Measurements from ENCODE around the gene SYN1.
A peak's percentile ranks its signal among the peaks of the same experiment; 100 is the strongest.
"Not testable (repeated sequence)": the region's sequence is repeated elsewhere in the genome, so short reads cannot be mapped to it uniquely, and the experiment has no call there.

The SYN1 gene

GRCh38 chrX:47633689-47634590, 14.3 kb upstream of the SYN1 start:
- DNase-seq (ENCODE audit: low spot score), result no peak

GRCh38 chrX:47632666-47633065, 13.0 kb upstream of the SYN1 start:
- no peak for DNase-seq (ENCODE audit: low spot score)

GRCh38 chrX:47631676-47632075, 12.0 kb upstream of the SYN1 start:
- no peak for DNase-seq (ENCODE audit: low spot score)

GRCh38 chrX:47629419-47630200, 10.0 kb upstream of the SYN1 start, which contains the start of gene CFP:
TSS of gene CFP (minus strand) at chrX:47629930. CDS start at chrX:47629844, 86 bp downstream.
- DNase-seq (ENCODE audit: low spot score), result no peak

- no peak for DNase-seq (ENCODE audit: low spot score)
These were observed 9.3 kb upstream of the SYN1 start for GRCh38 chrX:47628982-47629381.

GRCh38 chrX:47625365-47625764, 5.7 kb upstream of the SYN1 start:
- DNase-seq (ENCODE audit: low spot score), result no peak

- DNase-seq (ENCODE audit: low spot score), result no peak
These were observed 3.9 kb upstream of the SYN1 start for GRCh38 chrX:47623540-47624027.

- no peak for DNase-seq (ENCODE audit: low spot score)
These were observed 2.2 kb upstream of the SYN1 start for GRCh38 chrX:47621851-47622250.

- no peak for DNase-seq (ENCODE audit: low spot score)
These were observed 637 bp upstream of the SYN1 start for GRCh38 chrX:47620303-47620685.

- no peak for DNase-seq (ENCODE audit: low spot score)
These were observed 653 bp downstream of the SYN1 start for GRCh38 chrX:47618923-47619485.

GRCh38 chrX:47614618-47615017, 5.0 kb downstream of the SYN1 start:
- DNase-seq (ENCODE audit: low spot score), result no peak

GRCh38 chrX:47613082-47613481, 6.6 kb downstream of the SYN1 start:
- DNase-seq (ENCODE audit: low spot score), result peak; percentile 2

- no peak for DNase-seq (ENCODE audit: low spot score)
These were observed 7.2 kb downstream of the SYN1 start for GRCh38 chrX:47612418-47612817.

- DNase-seq (ENCODE audit: low spot score), result no peak
These were observed 7.7 kb downstream of the SYN1 start for GRCh38 chrX:47611926-47612325.

GRCh38 chrX:47611489-47611888, 8.2 kb downstream of the SYN1 start:
- no peak for DNase-seq (ENCODE audit: low spot score)

- no peak for DNase-seq (ENCODE audit: low spot score)
These were observed 9.1 kb downstream of the SYN1 start for GRCh38 chrX:47610511-47610910.

- DNase-seq (ENCODE audit: low spot score), result no peak
These were observed 11.4 kb downstream of the SYN1 start for GRCh38 chrX:47608130-47608810.

GRCh38 chrX:47607091-47607490, 12.6 kb downstream of the SYN1 start:
- no peak for DNase-seq (ENCODE audit: low spot score)

GRCh38 chrX:47605024-47605423, 14.6 kb downstream of the SYN1 start:
- DNase-seq (ENCODE audit: low spot score), result no peak

- DNase-seq (ENCODE audit: low spot score), result not testable (repeated sequence)
These were observed 16.5 kb downstream of the SYN1 start for GRCh38 chrX:47603125-47603524.

GRCh38 chrX:47597222-47597621, 22.4 kb downstream of the SYN1 start:
- no peak for DNase-seq (ENCODE audit: low spot score)

- no peak for DNase-seq (ENCODE audit: low spot score)
These were observed 23.4 kb downstream of the SYN1 start for GRCh38 chrX:47596256-47596655.
